Posterior vena cava (tissue), 2 donors: ENCODE results near the gene MROH8. TPM values are rescaled to one million over a fixed set of nuclear protein-coding genes. Genes with fewer than 3 reads are reported as not detected.

Experiments used
- DNase-seq: peaks from one replicate; pipeline ENCODE4 v3.0.0-alpha.2; 2020; ENCODE audit warnings: low spot score
- intact Hi-C, 2 donors: fragments of 100-400 bp; cut with DNase I; formaldehyde crosslinking; loops; one replicate each; pipeline versions ENCODE4 v1.14.1 to v1.14.2; 2022 to 2023
- long read RNA-seq, 2 donors: library from polyadenylated mRNA; unstranded; transcript quantifications; one replicate each; pipeline ENCODE4 v2.0.0, GENCODE V29; 2020 to 2021
- total RNA-seq, 2 donors: library from RNA; stranded (reverse); fragmentation: NEBNext Ultra II Directional; extraction: Animal tissue kit (Norgen Biotek cat#: 25700); gene quantifications; one replicate each; pipeline ENCODE4 v1.2.1, GENCODE V29; 2021
- donor health status: DM: yes; HTN: yes; CAD: no.
- donor health status: DM: yes; HTN: yes; CAD: no.

The MROH8 gene
- 1 to 10 TPM; 3.0 to 3.6 TPM for total RNA-seq
- long read RNA-seq, donor 1, partial matches to known transcripts, result 0 of 1 reads
- long read RNA-seq, donor 1, other reads (novel, unspliced or antisense), result 1 of 1 reads
- long read RNA-seq, donor 2, partial matches to known transcripts, result 2 of 6 reads
- long read RNA-seq, donor 2, other reads (novel, unspliced or antisense), result 4 of 6 reads

- DNase-seq, result peak; percentile 99
- intact Hi-C loops, result no loop called here
Measured at GRCh38 chr20:37178839-37179682, at the start of gene MROH8, which contains the start of gene RPN2. MROH8 (minus strand) TSS chr20:37179548. RPN2 (plus strand) TSS chr20:37179330; CDS start chr20:37179357, 27 bp downstream.

- intact Hi-C loops, result no loop called here
Measured at GRCh38 chr20:37228656-37229055, 49.3 kb upstream of the MROH8 start.

GRCh38 chr20:37228082-37228481, 48.7 kb upstream of the MROH8 start:
- DNase-seq, result no peak
- intact Hi-C loops, result no loop called here

More at GRCh38 chr20:37228656-37229055, 49.3 kb upstream of the MROH8 start:
- DNase-seq, result no peak

- DNase-seq, result peak; percentile 93
- intact Hi-C loops, result no loop called here
Measured at GRCh38 chr20:37226889-37227288, 47.5 kb upstream of the MROH8 start.

- no peak for DNase-seq
- intact Hi-C loops, result no loop called here
Measured at GRCh38 chr20:37225146-37225545, 45.8 kb upstream of the MROH8 start.

- no peak for DNase-seq
- intact Hi-C loops, result no loop called here
Measured at GRCh38 chr20:37223053-37223452, 43.7 kb upstream of the MROH8 start.

DNA sequence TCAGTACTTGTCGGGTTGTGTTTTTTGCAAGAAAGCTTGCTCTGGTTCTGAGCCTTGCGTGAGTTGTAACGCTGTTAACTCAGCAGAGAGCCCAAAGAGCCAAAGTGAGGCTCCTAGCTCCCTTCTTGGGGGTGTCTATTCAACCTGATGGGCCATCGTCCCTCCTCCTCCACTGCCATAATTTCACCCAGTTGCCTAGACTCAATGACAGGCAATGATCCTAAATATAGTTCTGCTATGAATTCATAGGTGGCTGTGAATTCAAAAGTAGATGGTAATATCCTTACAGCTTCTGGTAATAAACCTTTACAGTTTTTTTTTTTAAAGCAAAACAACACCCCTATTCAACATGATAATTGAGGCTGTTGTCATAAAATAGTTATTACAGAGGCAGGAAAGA, 42.7 kb upstream of the MROH8 start:
- no peak for DNase-seq
- intact Hi-C loops, result no loop called here

DNA sequence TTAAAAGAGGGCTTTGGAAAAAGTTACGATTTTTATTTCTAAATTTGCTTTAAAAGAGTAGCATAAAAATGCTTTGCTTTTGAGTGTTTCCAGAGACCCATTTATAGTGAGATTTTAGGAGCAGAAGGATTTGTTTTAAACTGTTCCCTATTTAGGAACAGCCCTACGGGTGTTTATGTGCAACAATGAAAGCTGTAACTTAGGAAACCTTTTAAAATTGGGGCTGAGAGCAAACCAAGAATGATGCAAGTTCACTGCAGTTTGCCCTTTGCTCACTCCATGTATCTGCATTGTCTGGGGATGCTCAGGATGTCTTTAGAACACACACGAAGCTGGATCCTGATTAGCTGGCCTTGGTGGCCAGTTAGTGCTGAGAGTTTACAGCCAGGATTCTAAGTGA, 41.4 kb upstream of the MROH8 start:
- intact Hi-C loops, result no loop called here

GRCh38 chr20:37219751-37220668, 40.7 kb upstream of the MROH8 start:
- intact Hi-C loops, result no loop called here

More for the DNA sequence above, 41.4 kb upstream of the MROH8 start:
- DNase-seq, result no peak

GRCh38 chr20:37218976-37219375, 39.6 kb upstream of the MROH8 start:
- no peak for DNase-seq
- intact Hi-C loops, result no loop called here

More at GRCh38 chr20:37219751-37220668, 40.7 kb upstream of the MROH8 start:
- DNase-seq, result no peak

- DNase-seq, result no peak
- intact Hi-C loops, result no loop called here
Measured at GRCh38 chr20:37218441-37218840, 39.1 kb upstream of the MROH8 start.

DNA sequence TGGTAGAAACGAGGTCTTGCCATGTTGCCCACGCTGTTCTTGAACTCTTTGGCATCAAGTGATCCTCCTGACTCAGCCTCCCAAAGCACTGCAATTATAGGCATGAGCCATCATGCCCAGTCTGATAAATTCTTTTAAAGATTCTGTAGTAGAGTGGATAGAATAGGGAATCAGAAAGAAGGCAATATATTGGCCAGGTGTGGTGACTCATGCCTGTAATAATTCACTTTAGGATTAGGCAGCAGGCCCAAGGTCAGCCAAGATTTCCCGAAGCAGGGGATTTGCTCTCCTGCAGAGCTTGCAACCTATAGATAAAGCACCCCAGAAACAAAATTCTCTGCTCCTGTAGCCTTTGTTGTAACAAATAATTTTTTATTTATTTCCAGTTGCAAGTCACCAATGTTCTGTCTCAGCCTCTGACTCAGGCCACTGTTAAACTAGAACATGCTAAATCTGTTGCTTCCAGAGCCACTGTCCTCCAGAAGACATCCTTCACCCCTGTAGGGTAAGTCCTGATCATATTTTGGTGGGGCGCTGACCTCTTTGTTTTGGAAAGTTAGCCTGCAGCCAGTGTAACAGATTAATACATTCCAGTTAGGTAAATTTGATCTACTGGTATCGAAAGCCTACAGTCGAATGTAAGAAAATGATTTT, 30.4 kb upstream of the MROH8 start:
- DNase-seq, result no peak
- intact Hi-C loops, result loop anchor here in 1 of 2 donors (5.0 kb wide), 1 partner anchor 323 kb away; no protein-coding TSS in a partner anchor

GRCh38 chr20:37209193-37209592, 29.8 kb upstream of the MROH8 start:
- intact Hi-C loops, result loop anchor here in 1 of 2 donors (5.0 kb wide), 1 partner anchor 323 kb away; no protein-coding TSS in a partner anchor
- DNase-seq, result no peak

DNA sequence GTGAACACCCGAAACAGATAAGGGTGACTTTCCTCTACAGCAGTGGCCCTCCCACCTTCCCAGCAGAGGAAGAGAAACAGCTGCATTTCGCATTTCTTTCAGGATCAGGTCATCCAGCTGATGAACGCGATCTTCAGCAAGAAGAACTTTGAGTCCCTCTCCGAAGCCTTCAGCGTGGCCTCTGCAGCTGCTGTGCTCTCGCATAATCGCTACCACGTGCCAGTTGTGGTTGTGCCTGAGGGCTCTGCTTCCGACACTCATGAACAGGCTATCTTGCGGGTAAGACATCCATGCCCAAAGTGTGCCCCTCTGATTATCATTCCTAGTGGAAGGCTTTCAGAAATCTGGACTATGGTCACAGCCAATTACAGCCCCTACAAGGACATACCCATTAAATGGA, 27.8 kb upstream of the MROH8 start:
- intact Hi-C loops, result loop anchor here in 1 of 2 donors (5.0 kb wide), 1 partner anchor 325 kb away; no protein-coding TSS in a partner anchor
- no peak for DNase-seq

GRCh38 chr20:37205794-37206193, 26.4 kb upstream of the MROH8 start:
- intact Hi-C loops, result loop anchor here in 1 of 2 donors (5.0 kb wide), 1 partner anchor 327 kb away; no protein-coding TSS in a partner anchor
- DNase-seq, result no peak

DNA sequence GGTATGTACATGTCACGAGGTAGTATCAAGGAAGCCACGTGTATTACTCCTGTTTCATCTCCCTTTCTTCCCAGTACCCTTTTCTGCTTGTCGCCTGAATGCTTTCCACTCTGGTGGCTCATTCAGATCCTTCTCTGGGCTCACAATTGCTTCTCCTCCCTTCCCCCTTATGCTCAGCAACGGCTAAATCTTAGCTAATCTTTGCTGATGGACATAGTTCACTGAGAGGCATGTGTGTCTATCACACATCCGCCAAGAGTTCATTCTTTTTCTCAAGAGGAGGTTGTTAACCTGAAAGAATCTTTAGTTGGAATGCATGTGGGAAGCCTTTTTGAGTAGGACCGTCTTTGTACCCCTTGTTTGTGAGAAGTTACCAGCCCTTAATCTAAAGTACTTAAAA, 25.8 kb upstream of the MROH8 start:
- DNase-seq, result no peak
- intact Hi-C loops, result loop anchor here in 1 of 2 donors (5.0 kb wide), 1 partner anchor 327 kb away; no protein-coding TSS in a partner anchor

DNA sequence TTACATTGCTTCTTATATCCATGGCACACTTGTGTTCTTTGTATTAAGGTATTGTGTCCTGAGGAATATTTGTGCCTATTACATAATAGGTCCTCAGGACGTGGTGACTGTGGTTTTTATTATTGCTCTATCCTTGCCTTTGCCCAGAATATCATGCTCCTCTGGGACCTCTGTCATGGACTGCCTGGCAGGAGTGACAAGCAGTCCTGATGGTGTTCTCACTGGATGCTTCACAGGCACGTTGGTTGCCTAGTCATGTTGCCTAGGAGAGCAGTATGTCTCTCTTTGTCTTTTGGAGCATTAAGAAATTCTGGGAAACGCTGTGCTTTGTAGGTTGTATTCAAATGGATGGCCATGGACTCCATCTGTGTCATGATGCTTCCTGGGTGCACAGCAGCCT, 24.7 kb upstream of the MROH8 start:
- intact Hi-C loops, result loop anchor here in 1 of 2 donors (5.0 kb wide), 1 partner anchor 323 kb away; the partner anchor contains the start of gene BLCAP
- no peak for DNase-seq

DNA sequence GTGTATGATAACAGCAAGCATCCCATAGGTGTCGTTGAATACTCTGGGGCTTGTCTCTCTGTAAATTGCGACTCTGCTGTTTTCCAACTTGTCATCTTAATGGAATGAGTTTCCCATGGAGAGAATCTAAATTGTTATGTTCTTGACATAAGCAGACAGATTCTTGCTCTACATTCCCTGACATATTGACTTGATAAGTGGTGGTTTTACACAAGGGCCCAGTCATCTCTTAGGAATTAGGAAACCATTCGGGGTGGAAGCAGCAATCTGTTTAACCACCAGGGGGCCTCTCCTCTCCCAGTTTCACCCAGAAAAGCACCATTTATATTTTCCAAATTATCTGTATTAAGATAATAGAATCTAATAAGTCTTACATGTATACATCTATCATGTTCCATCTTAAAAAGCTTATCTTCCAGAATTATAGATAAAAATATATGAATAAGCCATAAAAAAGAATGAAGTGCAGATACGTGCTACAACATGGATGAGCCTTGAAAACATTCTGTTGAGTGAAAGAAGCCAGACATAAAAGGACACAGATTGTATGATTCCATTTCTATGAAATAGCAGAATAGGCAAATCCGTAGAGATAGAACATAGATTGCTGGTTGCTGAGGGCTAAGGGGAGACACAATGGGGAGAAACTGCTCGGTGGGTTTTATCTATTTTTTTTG, 23.1 kb upstream of the MROH8 start:
- DNase-seq, result no peak
- intact Hi-C loops, result loop anchor here in 1 of 2 donors (5.0 kb wide), 1 partner anchor 325 kb away; the partner anchor contains the start of gene BLCAP
